Body of pancreas (tissue), 4 donors: ENCODE measurements around the gene CTSZ. TPM values are rescaled to one million over a fixed set of nuclear protein-coding genes. Genes with fewer than 3 reads are reported as not detected.
"Not testable (repeated sequence)": the region's sequence is repeated elsewhere in the genome, so short reads cannot be mapped to it uniquely, and the experiment has no call there.

ENCODE experiments used
- ATAC-seq: fragments of 150-250 bp; one replicate; pipeline ENCODE4 v1.9.1; 2016
- DNase-seq, 4 donors: peaks; one replicate each; pipeline ENCODE4 v3.0.0-alpha.2; 2019
- H3K27ac ChIP-seq, 4 donors: fragments of 200-600 bp; sonication (generic); 1 replicate in 3 of 4; 2 replicates in 1 of 4; pipeline versions ENCODE4 v1.5.1 to v1.6.1; 2016 to 2019; ENCODE audit warnings: mild to moderate bottlenecking in 1 of 4, mixed read lengths in 1 of 4, moderate library complexity in 1 of 4
- H3K27me3 ChIP-seq, 2 donors: fragments of 200-600 bp; sonication (generic); one replicate each; pipeline ENCODE4 v1.6.0; 2016; ENCODE audit warnings: mild to moderate bottlenecking in 1 of 2
- H3K36me3 ChIP-seq, 2 donors: fragments of 200-600 bp; sonication (generic); replicated peaks in 1 of 2; 2 replicates each; pipeline ENCODE4 v1.5.1; 2016; ENCODE audit warnings: low read depth in 2 of 2; ENCODE audit not compliant: insufficient read depth in 1 of 2
- H3K4me1 ChIP-seq: fragments of 200-600 bp; sonication (generic); one replicate; pipeline ENCODE4 v1.6.0; 2016
- H3K4me3 ChIP-seq, 2 donors: fragments of 200-600 bp; sonication (generic); 1 replicate in 1 of 2; 2 replicates in 1 of 2; pipeline ENCODE4 v1.5.1; 2016 to 2019
- H3K9me3 ChIP-seq, 3 donors: fragments of 200-600 bp; sonication (generic); 1 replicate in 2 of 3; 2 replicates in 1 of 3; pipeline ENCODE4 v1.5.1; 2016
- CTCF ChIP-seq, 7 experiments: fragments of 450-650 bp in 4 of 7; fragments of 200-600 bp in 3 of 7; sonication (generic) in 3 of 7; IDR thresholded peaks; one replicate each; pipeline ENCODE4 v1.5.1; 2016 to 2019; ENCODE audit warnings: antibody characterized with exemption in 7 of 7
- POLR2A ChIP-seq, 3 donors: fragments of 450-650 bp; IDR thresholded peaks; one replicate each; pipeline ENCODE4 v1.6.1; 2016; ENCODE audit warnings: antibody characterized with exemption in 3 of 3, mild to moderate bottlenecking in 2 of 3
- WGBS, 2 donors: methylation state at CpG; one replicate each; pipeline ENCODE4 v1.1.5; 2017; 5-methylcytosine and 5-hydroxymethylcytosine counted together
- intact Hi-C: fragments of 100-400 bp; cut with DNase I; formaldehyde crosslinking; loops from one replicate; pipeline ENCODE4 v1.15.1; 2023
- total RNA-seq, 2 donors: library from RNA; depleted of rRNA; stranded (reverse); fragments of >200 nt; gene quantifications; one replicate each; pipeline ENCODE4 v1.1.0, GENCODE V29; 2016

CTSZ gene
- total RNA-seq, 2 donors from 2014 or later: 54.1 to 89.8 TPM

GRCh38 chr20:58959652-58960051 is 47.4 kb downstream of the CTSZ start:
- 74 to 75% methylated on average over 6 of the region's 6 CpGs for WGBS, 2 donors
- Histone ChIP-seq H3K36me3 (no peaks in the 10 kb centered on the region), H3K27me3 (no peaks in the 10 kb centered on the region), H3K9me3 (no peaks in the 10 kb centered on the region), H3K4me1 (no peaks in the 10 kb centered on the region), H3K27ac (no peak overlapping the region), H3K4me3 (no peak overlapping the region)
- DNase-seq (no peak), ATAC-seq (no peak)
- TF ChIP-seq POLR2A (IDR thresholded peaks at IDR 0.05) (no peak), CTCF (IDR thresholded peaks at IDR 0.05) (no peak)
- intact Hi-C loops: no loop called here

GRCh38 chr20:58956078-58956477 is 51.0 kb downstream of the CTSZ start:
- Histone ChIP-seq H3K4me1 (no peaks in the 10 kb centered on the region), H3K9me3 (no peaks in the 10 kb centered on the region), H3K27me3 (no peaks in the 10 kb centered on the region), H3K4me3 (no peak overlapping the region), H3K27ac (no peak overlapping the region), H3K36me3 (no peaks in the 10 kb centered on the region)
- DNase-seq (no peak), ATAC-seq (no peak)
- WGBS, 2 donors: 78 to 81% methylated on average over 8 of the region's 8 CpGs
- intact Hi-C loops: no loop called here
- TF ChIP-seq POLR2A (IDR thresholded peaks at IDR 0.05): no peak
- no peak for TF ChIP-seq CTCF (IDR thresholded peaks at IDR 0.05)

- Histone ChIP-seq H3K36me3 (no peaks in the 10 kb centered on the region), H3K9me3 (no peaks in the 10 kb centered on the region), H3K4me1 (no peaks in the 10 kb centered on the region), H3K27ac (no peak overlapping the region), H3K27me3 (no peaks in the 10 kb centered on the region), H3K4me3 (no peak overlapping the region)
- no peak for TF ChIP-seq POLR2A (IDR thresholded peaks at IDR 0.05)
- no peak for TF ChIP-seq CTCF (IDR thresholded peaks at IDR 0.05)
- ATAC-seq: no peak
- intact Hi-C loops: no loop called here
- no peak for DNase-seq
Observed at GRCh38 chr20:58953050-58953449, 54.0 kb downstream of the CTSZ start.

GRCh38 chr20:58950603-58951002 is 56.5 kb downstream of the CTSZ start:
- TF ChIP-seq CTCF (IDR thresholded peaks at IDR 0.05) (no peak), POLR2A (IDR thresholded peaks at IDR 0.05) (no peak)
- no peak for DNase-seq
- H3K4me1 ChIP-seq: no peaks in the 10 kb centered on the region
- no peaks in the 10 kb centered on the region for H3K27me3 ChIP-seq
- intact Hi-C loops: no loop called here
- no peaks in the 10 kb centered on the region for H3K9me3 ChIP-seq
- H3K36me3 ChIP-seq: no peaks in the 10 kb centered on the region
- no peak overlapping the region for H3K27ac ChIP-seq
- no peak for ATAC-seq
- H3K4me3 ChIP-seq: no peak overlapping the region
- WGBS, 2 donors: 70 to 75% methylated on average over 5 of the region's 5 CpGs

- DNase-seq, H3K9me3 ChIP-seq, ATAC-seq, H3K36me3 ChIP-seq, H3K27me3 ChIP-seq, H3K27ac ChIP-seq, H3K4me3 ChIP-seq, intact Hi-C loops: not testable (repeated sequence)
- peaks cover 13% of the 10 kb centered on the region for H3K4me1 ChIP-seq
- 79 to 81% methylated on average over 7 of the region's 7 CpGs for WGBS, 2 donors
Observed at GRCh38 chr20:58947797-58948388, 59.2 kb downstream of the CTSZ start.
